ENCODE data around the gene EML6.

- TF ChIP-seq CTCF (conservative IDR thresholded peaks at IDR 0.05; ENCODE audit: low read depth, low read length) (no peak), EZH2 (IDR thresholded peaks at IDR 0.05; ENCODE audit: low read length, unreplicated experiment) (no peak)
These were observed 203.8 kb downstream of the EML6 start for GRCh38 chr2:54927085-54927750.
